Measurements from ENCODE around the gene PEBP1. TPM values are rescaled to one million over a fixed set of nuclear protein-coding genes. Genes with fewer than 3 reads are reported as not detected.

Gene PEBP1
- total RNA-seq, 1 experiment from 2014 or later = 320 TPM

DNA sequence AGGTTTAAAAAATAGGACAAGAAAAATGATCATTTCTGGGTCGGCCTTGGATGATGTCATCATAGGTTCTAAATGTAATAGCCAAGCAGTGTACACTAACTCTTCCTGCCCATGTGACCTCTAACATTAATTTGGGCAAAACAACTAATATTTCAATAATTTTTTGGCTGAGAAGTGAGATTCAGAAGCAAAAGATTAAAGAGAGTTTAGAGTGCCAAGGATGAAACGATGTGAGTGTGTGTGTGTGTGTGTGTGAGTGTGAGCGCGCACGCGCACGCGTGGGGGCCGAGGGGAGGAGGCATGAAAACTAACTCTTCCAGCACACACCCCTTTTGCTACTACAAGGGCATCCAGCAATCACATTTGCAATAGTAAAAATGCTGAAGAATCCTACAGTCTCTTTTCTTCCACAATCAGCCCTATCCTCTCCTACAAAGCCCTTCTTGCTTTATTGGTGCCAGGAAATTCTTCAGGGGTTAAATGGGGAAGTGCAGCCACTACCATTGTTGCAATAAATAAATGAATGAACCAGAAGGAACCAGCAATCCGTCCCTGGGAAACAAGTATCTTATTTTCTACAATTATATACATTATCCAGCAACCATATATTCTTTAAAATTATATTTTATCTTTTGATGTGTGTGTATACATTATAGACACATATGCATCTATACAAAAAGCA is 52.9 kb downstream of the PEBP1 start:
- no CpG with 5 or more reads among the region's 10 CpGs for WGBS (ENCODE audit: extremely low coverage, insufficient read length, low lambda C conversion rate)
- no peak for DNase-seq

More for the DNA sequence above, 52.9 kb downstream of the PEBP1 start:
- Histone ChIP-seq H2BK12ac (ENCODE audit: insufficient read length, low read depth, low read length) (no peak overlapping the region), H4K5ac (ENCODE audit: insufficient read length, low read depth, low read length) (no peak overlapping the region), H3K79me1 (ENCODE audit: insufficient read depth, low read depth, low read length, poor library complexity, severe bottlenecking) (no peaks in the 10 kb centered on the region), H3K27me3 (ENCODE audit: insufficient read depth, low read length) (no peaks in the 10 kb centered on the region), H3K14ac (ENCODE audit: insufficient read depth, low read length) (no peak overlapping the region), H4K8ac (replicated peaks; ENCODE audit: insufficient read length, low read depth, low read length) (no peak overlapping the region), H2BK5ac (ENCODE audit: insufficient read length, low read length) (no peak overlapping the region), H2BK20ac (ENCODE audit: low read depth, low read length, poor library complexity, severe bottlenecking) (no peak overlapping the region), H3K79me2 (ENCODE audit: insufficient read depth, low read length) (no peaks in the 10 kb centered on the region), H3K18ac (ENCODE audit: insufficient read length, low read depth, low read length) (no peak overlapping the region), H3K23me2 (ENCODE audit: insufficient read length, low read depth, low read length, poor library complexity, severe bottlenecking) (no peaks in the 10 kb centered on the region), H3T11ph (ENCODE audit: low read length) (no peak overlapping the region), H3K9me3 (ENCODE audit: control insufficient read depth, low read depth, low read length) (no peaks in the 10 kb centered on the region), H3K4me2 (ENCODE audit: insufficient read depth, insufficient read length, low read length) (no peak overlapping the region), H3K4me1 (ENCODE audit: insufficient read depth, low read length) (no peaks in the 10 kb centered on the region), H3K9ac (ENCODE audit: extremely low read depth, insufficient read length, low read length) (no peak overlapping the region), H2BK15ac (ENCODE audit: low read depth, low read length) (no peak overlapping the region), H2BK120ac (ENCODE audit: low read depth, low read length, poor library complexity, severe bottlenecking) (no peak overlapping the region), H3K23ac (ENCODE audit: insufficient read length, low read depth, low read length) (no peak overlapping the region), H2AFZ (ENCODE audit: low read length) (no peak overlapping the region), H4K91ac (ENCODE audit: insufficient read length, low read depth, low read length) (no peak overlapping the region), H2AK5ac (ENCODE audit: insufficient read length, low read length) (no peak overlapping the region), H3K4ac (ENCODE audit: low read depth, low read length) (no peak overlapping the region), H4K20me1 (ENCODE audit: control insufficient read depth, insufficient read depth, insufficient read length) (no peaks in the 10 kb centered on the region), H3K27ac (ENCODE audit: insufficient read length, low read depth, low read length) (no peak overlapping the region), H3K56ac (ENCODE audit: insufficient read length, low read depth, low read length) (no peak overlapping the region)
- Mint-ChIP-seq H3K9me3 (no peaks in the 10 kb centered on the region), H3K4me1 (peaks cover 11 to 21% of the 10 kb centered on the region in 2 experiments), H3K4me3 (no peak overlapping the region; a peak in 1 of 5 replicates), H3K27ac (no peak overlapping the region), H3K27me3 (ENCODE audit: low read depth) (no peaks in the 10 kb centered on the region), H3K36me3 (ENCODE audit: insufficient read depth in 1 of 3, low read depth in 3 of 3) (no peaks in the 10 kb centered on the region)
- no peak for TF ChIP-seq CTCF (conservative IDR thresholded peaks at IDR 0.05)
